ENCODE measurements around the gene PAPOLA. TPM values are rescaled to one million over a fixed set of nuclear protein-coding genes. Genes with fewer than 3 reads are reported as not detected.

The PAPOLA gene
- total RNA-seq, 1 experiment from 2014 or later, result 125 TPM

GRCh38 chr14:96582411-96582961, 80.3 kb downstream of the PAPOLA start:
- TF ChIP-seq POLR2AphosphoS5 (IDR thresholded peaks at IDR 0.05; ENCODE audit: low read depth, low read length) (no peak), CTCF (IDR thresholded peaks at IDR 0.05) (no peak), REST (IDR thresholded peaks at IDR 0.05; ENCODE audit: insufficient read depth in 1 of 2, low read depth in 2 of 2, low read length in 1 of 2) (no peak), TCF7L2 (IDR thresholded peaks at IDR 0.05; ENCODE audit: low read depth, low read length) (no peak), SIN3A (IDR thresholded peaks at IDR 0.05; ENCODE audit: borderline replicate concordance, insufficient read depth, low read depth, low read length) (no peak)
- in situ Hi-C loops (cut with HindIII; ENCODE audit: low pct_unique_long_range_greater_than_20kb, low sequenced_read_pairs) (no loop called here), intact Hi-C loops (cut with micrococcal nuclease; ENCODE audit: unreplicated experiment) (no loop called here)
- no peak for ATAC-seq
- BruUV-seq (replicated peaks), result no TSS peak
- no peaks in the 10 kb centered on the region for H3K36me3 ChIP-seq (ENCODE audit: control insufficient read depth, insufficient read depth, low read length)
- H3K4me1 ChIP-seq (ENCODE audit: control insufficient read depth, insufficient read depth, low read length), result no peaks in the 10 kb centered on the region
- ChIA-PET CTCF (interaction anchor here (0.6 to 0.7 kb wide), 2 partner anchors 114 to 158 kb away, joined by 3 to 4 read pairs; no protein-coding TSS in a partner anchor), POLR2A (no interaction called here)
- H3K27me3 ChIP-seq (ENCODE audit: control insufficient read depth, insufficient read depth, low read length), result no peaks in the 10 kb centered on the region
- no peak overlapping the region for H3K4me3 ChIP-seq (ENCODE audit: low read depth in 2 of 2, low read length in 2 of 2)
- no peak overlapping the region for H3K27ac ChIP-seq (ENCODE audit: low read length)
- DNase-seq (ENCODE audit: low read depth, low spot score), result no peak
- no peaks in the 10 kb centered on the region for H3K9me3 ChIP-seq (ENCODE audit: control insufficient read depth, insufficient read depth, low read depth, low read length)

- CTCF ChIA-PET, result no interaction called here
Measured at GRCh38 chr14:96582995-96583394, 80.8 kb downstream of the PAPOLA start.

More at GRCh38 chr14:96582995-96583394, 80.8 kb downstream of the PAPOLA start:
- POLR2A ChIA-PET, result no interaction called here
- H3K27ac ChIP-seq (ENCODE audit: low read length), result no peak overlapping the region
- in situ Hi-C loops (cut with HindIII; ENCODE audit: low pct_unique_long_range_greater_than_20kb, low sequenced_read_pairs), result no loop called here
- no peak overlapping the region for H3K4me3 ChIP-seq (ENCODE audit: low read depth in 2 of 2, low read length in 2 of 2)
- H3K4me1 ChIP-seq (ENCODE audit: control insufficient read depth, insufficient read depth, low read length), result no peaks in the 10 kb centered on the region
- H3K9me3 ChIP-seq (ENCODE audit: control insufficient read depth, insufficient read depth, low read depth, low read length), result no peaks in the 10 kb centered on the region
- TF ChIP-seq POLR2AphosphoS5 (IDR thresholded peaks at IDR 0.05; ENCODE audit: low read depth, low read length) (no peak), REST (IDR thresholded peaks at IDR 0.05; ENCODE audit: insufficient read depth in 1 of 2, low read depth in 2 of 2, low read length in 1 of 2) (no peak), SIN3A (IDR thresholded peaks at IDR 0.05; ENCODE audit: borderline replicate concordance, insufficient read depth, low read depth, low read length) (no peak), TCF7L2 (IDR thresholded peaks at IDR 0.05; ENCODE audit: low read depth, low read length) (no peak), CTCF (IDR thresholded peaks at IDR 0.05) (no peak)
- no peak for DNase-seq (ENCODE audit: low read depth, low spot score)
- no peaks in the 10 kb centered on the region for H3K36me3 ChIP-seq (ENCODE audit: control insufficient read depth, insufficient read depth, low read length)
- no peaks in the 10 kb centered on the region for H3K27me3 ChIP-seq (ENCODE audit: control insufficient read depth, insufficient read depth, low read length)
- no TSS peak for BruUV-seq (replicated peaks)
- no peak for ATAC-seq
- intact Hi-C loops (cut with micrococcal nuclease; ENCODE audit: unreplicated experiment), result no loop called here

All from Panc1 (cell line).